Neural cell (in vitro differentiated cells): ENCODE measurements around the gene AFF3. TPM values are rescaled to one million over a fixed set of nuclear protein-coding genes. Genes with fewer than 3 reads are reported as not detected.

ENCODE experiments used
- H2AFZ ChIP-seq: fragments of 200-600, 300-800 bp; sonication (generic), shearing (Covaris generic); 2 replicates; pipeline ENCODE4 v1.6.0; 2014; ENCODE audit warnings: low read depth, mild to moderate bottlenecking, antibody characterized with exemption, low read length, moderate library complexity
- H3F3A ChIP-seq: fragments of 200-600 bp; shearing (Covaris generic); 2 replicates; pipeline ENCODE4 v1.6.1; 2016; ENCODE audit warnings: mild to moderate bottlenecking, moderate library complexity, mixed read lengths, antibody characterized with exemption, low read length; ENCODE audit not compliant: insufficient read depth, poor library complexity, severe bottlenecking
- H3K27ac ChIP-seq: fragments of 200-600, 300-800 bp; sonication (generic), shearing (Covaris generic); 2 replicates; pipeline ENCODE4 v1.5.1; 2014; ENCODE audit warnings: mild to moderate bottlenecking, low read length, moderate library complexity
- H3K27me3 ChIP-seq: fragments of 300-800, 200-600 bp; sonication (generic), shearing (Covaris generic); 2 replicates; pipeline ENCODE4 v1.6.0; 2014; ENCODE audit warnings: mild to moderate bottlenecking, low read depth, low read length, moderate library complexity; ENCODE audit not compliant: insufficient read depth
- H3K36me3 ChIP-seq: fragments of 300-800, 200-600 bp; sonication (generic), shearing (Covaris generic); 2 replicates; pipeline ENCODE4 v1.5.1; 2014; ENCODE audit warnings: mild to moderate bottlenecking, antibody characterized with exemption, low read length, moderate library complexity; ENCODE audit not compliant: insufficient read depth
- H3K4me2 ChIP-seq: fragments of 300-800, 200-600 bp; sonication (generic), shearing (Covaris generic); 2 replicates; pipeline ENCODE4 v1.6.0; 2014; ENCODE audit warnings: mild to moderate bottlenecking, low read length
- H3K4me3 ChIP-seq: fragments of 300-800, 200-600 bp; sonication (generic), shearing (Covaris generic); 2 replicates; pipeline ENCODE4 v1.5.1; 2014; ENCODE audit warnings: mild to moderate bottlenecking, low read length, moderate library complexity
- H3K79me2 ChIP-seq: fragments of 200-600 bp; shearing (Covaris generic); replicated peaks from 2 replicates; pipeline ENCODE4 v1.6.0; 2014; ENCODE audit warnings: mild to moderate bottlenecking, low read length, moderate library complexity; ENCODE audit not compliant: insufficient read depth
- H3K9ac ChIP-seq: fragments of 300-800, 200-600 bp; sonication (generic), shearing (Covaris generic); 2 replicates; pipeline ENCODE4 v1.6.1; 2016; ENCODE audit warnings: mild to moderate bottlenecking, low read length, mixed read lengths
- H3K9me2 ChIP-seq: fragments of 200-600 bp; shearing (Covaris generic); 2 replicates; pipeline ENCODE4 v1.6.1; 2016; ENCODE audit warnings: mild to moderate bottlenecking, low read length, mixed read lengths; ENCODE audit not compliant: insufficient read depth
- H3K9me3 ChIP-seq: fragments of 200-600, 300-800 bp; sonication (generic), shearing (Covaris generic); 2 replicates; pipeline ENCODE4 v1.6.1; 2016; ENCODE audit warnings: mild to moderate bottlenecking, mixed run types, low read length, moderate library complexity, mixed read lengths
- H4K20me1 ChIP-seq: fragments of 200-600 bp; shearing (Covaris generic); 2 replicates; pipeline ENCODE4 v1.6.1; 2016; ENCODE audit warnings: mild to moderate bottlenecking, mixed run types; ENCODE audit not compliant: insufficient read depth
- EP300 ChIP-seq: fragments of 450-650 bp; conservative IDR thresholded peaks from 2 replicates; pipeline ENCODE4 v1.6.1; 2014; ENCODE audit warnings: antibody characterized with exemption, mild to moderate bottlenecking, moderate library complexity; ENCODE audit not compliant: poor library complexity, severe bottlenecking
- EZH2 ChIP-seq: fragments of 200-600, 300-800 bp; shearing (Covaris generic), sonication (generic); IDR thresholded peaks from 2 replicates; pipeline ENCODE4 v1.6.1; 2014; ENCODE audit warnings: antibody characterized with exemption, low read length, borderline replicate concordance, mild to moderate bottlenecking; ENCODE audit not compliant: insufficient read depth, poor library complexity, severe bottlenecking
- MXI1 ChIP-seq: fragments of 450-650 bp; conservative IDR thresholded peaks from 2 replicates; pipeline ENCODE4 v1.6.1; 2014; ENCODE audit warnings: antibody characterized with exemption, mild to moderate bottlenecking; ENCODE audit not compliant: poor library complexity, severe bottlenecking
- POLR2AphosphoS5 ChIP-seq: IDR thresholded peaks from 2 replicates; pipeline ENCODE4 v1.6.1; 2012
- RAD21 ChIP-seq: fragments of 450-650 bp; conservative IDR thresholded peaks from 2 replicates; pipeline ENCODE4 v1.6.1; 2014; ENCODE audit warnings: antibody characterized with exemption, mild to moderate bottlenecking, moderate library complexity
- SMC3 ChIP-seq: fragments of 450-650 bp; conservative IDR thresholded peaks from 2 replicates; pipeline ENCODE4 v1.6.1; 2014; ENCODE audit warnings: antibody characterized with exemption, mild to moderate bottlenecking, moderate library complexity; ENCODE audit not compliant: poor library complexity
- TAF1 ChIP-seq: IDR thresholded peaks from 2 replicates; pipeline ENCODE4 v1.6.1; 2012; ENCODE audit warnings: low read depth
- polyA plus RNA-seq: library from polyadenylated mRNA; depleted of rRNA; stranded (reverse); fragments of >200 nt; gene quantifications from 2 replicates; pipeline ENCODE4 v1.2.3, GENCODE V29; 2014
- TF ChIP-seq, protein P1 (sequence below): IDR thresholded peaks from 2 replicates; pipeline ENCODE4 v1.6.1; 2012; ENCODE audit warnings: borderline replicate concordance
- TF ChIP-seq, protein P2 (sequence below): fragments of 450-650 bp; IDR thresholded peaks from 2 replicates; pipeline ENCODE4 v1.5.1; 2014; ENCODE audit warnings: antibody characterized with exemption, mild to moderate bottlenecking, moderate library complexity; ENCODE audit not compliant: poor library complexity, severe bottlenecking

Gene AFF3
- polyA plus RNA-seq, 1 donor from 2014 or later = 5.1 TPM

- no peaks in the 10 kb centered on the region for H4K20me1 ChIP-seq
- no peak overlapping the region for H3K9ac ChIP-seq
- TF ChIP-seq POLR2AphosphoS5 (no peak), RAD21 (no peak), EZH2 (no peak), TAF1 (no peak), SMC3 (no peak), EP300 (no peak), MXI1 (no peak)
- TF ChIP-seq, protein P1, sequence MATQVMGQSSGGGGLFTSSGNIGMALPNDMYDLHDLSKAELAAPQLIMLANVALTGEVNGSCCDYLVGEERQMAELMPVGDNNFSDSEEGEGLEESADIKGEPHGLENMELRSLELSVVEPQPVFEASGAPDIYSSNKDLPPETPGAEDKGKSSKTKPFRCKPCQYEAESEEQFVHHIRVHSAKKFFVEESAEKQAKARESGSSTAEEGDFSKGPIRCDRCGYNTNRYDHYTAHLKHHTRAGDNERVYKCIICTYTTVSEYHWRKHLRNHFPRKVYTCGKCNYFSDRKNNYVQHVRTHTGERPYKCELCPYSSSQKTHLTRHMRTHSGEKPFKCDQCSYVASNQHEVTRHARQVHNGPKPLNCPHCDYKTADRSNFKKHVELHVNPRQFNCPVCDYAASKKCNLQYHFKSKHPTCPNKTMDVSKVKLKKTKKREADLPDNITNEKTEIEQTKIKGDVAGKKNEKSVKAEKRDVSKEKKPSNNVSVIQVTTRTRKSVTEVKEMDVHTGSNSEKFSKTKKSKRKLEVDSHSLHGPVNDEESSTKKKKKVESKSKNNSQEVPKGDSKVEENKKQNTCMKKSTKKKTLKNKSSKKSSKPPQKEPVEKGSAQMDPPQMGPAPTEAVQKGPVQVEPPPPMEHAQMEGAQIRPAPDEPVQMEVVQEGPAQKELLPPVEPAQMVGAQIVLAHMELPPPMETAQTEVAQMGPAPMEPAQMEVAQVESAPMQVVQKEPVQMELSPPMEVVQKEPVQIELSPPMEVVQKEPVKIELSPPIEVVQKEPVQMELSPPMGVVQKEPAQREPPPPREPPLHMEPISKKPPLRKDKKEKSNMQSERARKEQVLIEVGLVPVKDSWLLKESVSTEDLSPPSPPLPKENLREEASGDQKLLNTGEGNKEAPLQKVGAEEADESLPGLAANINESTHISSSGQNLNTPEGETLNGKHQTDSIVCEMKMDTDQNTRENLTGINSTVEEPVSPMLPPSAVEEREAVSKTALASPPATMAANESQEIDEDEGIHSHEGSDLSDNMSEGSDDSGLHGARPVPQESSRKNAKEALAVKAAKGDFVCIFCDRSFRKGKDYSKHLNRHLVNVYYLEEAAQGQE = no peak
- TF ChIP-seq, protein P2, sequence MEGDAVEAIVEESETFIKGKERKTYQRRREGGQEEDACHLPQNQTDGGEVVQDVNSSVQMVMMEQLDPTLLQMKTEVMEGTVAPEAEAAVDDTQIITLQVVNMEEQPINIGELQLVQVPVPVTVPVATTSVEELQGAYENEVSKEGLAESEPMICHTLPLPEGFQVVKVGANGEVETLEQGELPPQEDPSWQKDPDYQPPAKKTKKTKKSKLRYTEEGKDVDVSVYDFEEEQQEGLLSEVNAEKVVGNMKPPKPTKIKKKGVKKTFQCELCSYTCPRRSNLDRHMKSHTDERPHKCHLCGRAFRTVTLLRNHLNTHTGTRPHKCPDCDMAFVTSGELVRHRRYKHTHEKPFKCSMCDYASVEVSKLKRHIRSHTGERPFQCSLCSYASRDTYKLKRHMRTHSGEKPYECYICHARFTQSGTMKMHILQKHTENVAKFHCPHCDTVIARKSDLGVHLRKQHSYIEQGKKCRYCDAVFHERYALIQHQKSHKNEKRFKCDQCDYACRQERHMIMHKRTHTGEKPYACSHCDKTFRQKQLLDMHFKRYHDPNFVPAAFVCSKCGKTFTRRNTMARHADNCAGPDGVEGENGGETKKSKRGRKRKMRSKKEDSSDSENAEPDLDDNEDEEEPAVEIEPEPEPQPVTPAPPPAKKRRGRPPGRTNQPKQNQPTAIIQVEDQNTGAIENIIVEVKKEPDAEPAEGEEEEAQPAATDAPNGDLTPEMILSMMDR = no peak
- H3K4me3 ChIP-seq = no peak overlapping the region
- H3K79me2 ChIP-seq = no peaks in the 10 kb centered on the region
- no peak overlapping the region for H3K27ac ChIP-seq
- H3K27me3 ChIP-seq = no peaks in the 10 kb centered on the region
- no peaks in the 10 kb centered on the region for H3F3A ChIP-seq
- no peaks in the 10 kb centered on the region for H3K9me2 ChIP-seq
- H3K4me2 ChIP-seq = no peak overlapping the region
- no peaks in the 10 kb centered on the region for H3K9me3 ChIP-seq
- H3K36me3 ChIP-seq = no peaks in the 10 kb centered on the region
- H2AFZ ChIP-seq = no peak overlapping the region
These were observed 548.5 kb downstream of the AFF3 start for GRCh38 chr2:99593692-99594427.

DNA sequence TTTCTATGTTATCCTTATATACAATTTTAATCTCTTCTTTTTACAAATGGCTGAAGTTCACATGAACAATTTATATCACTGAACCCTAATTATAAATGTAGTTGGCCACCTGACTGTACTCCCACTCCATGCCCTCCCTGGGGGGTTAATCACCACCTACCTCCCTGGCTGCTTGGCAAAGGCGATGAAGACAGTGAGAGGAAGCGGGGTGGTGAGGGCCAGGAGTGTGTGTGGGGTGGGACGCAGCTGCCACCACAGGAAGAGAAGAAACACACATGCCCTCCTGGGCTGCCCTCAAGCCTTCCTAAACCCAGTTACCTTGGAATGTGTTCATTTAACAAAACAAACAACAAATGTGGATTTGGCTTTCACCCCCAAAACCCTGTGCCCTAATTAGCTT, 565.6 kb downstream of the AFF3 start:
- TF ChIP-seq POLR2AphosphoS5 (no peak), EZH2 (no peak), SMC3 (no peak), EP300 (no peak), TAF1 (no peak), RAD21 (no peak), MXI1 (no peak)
- TF ChIP-seq, protein P1 = no peak
- TF ChIP-seq, protein P2 = no peak
- H3K9ac ChIP-seq = no peak overlapping the region

More for the DNA sequence above, 565.6 kb downstream of the AFF3 start:
- no peak overlapping the region for H2AFZ ChIP-seq
- no peaks in the 10 kb centered on the region for H3K9me3 ChIP-seq
- no peaks in the 10 kb centered on the region for H3K9me2 ChIP-seq
- H3F3A ChIP-seq = no peaks in the 10 kb centered on the region
- no peaks in the 10 kb centered on the region for H3K79me2 ChIP-seq
- no peak overlapping the region for H3K4me2 ChIP-seq
- H3K27ac ChIP-seq = no peak overlapping the region
- no peaks in the 10 kb centered on the region for H3K27me3 ChIP-seq
- no peaks in the 10 kb centered on the region for H4K20me1 ChIP-seq
- no peak overlapping the region for H3K4me3 ChIP-seq
- no peaks in the 10 kb centered on the region for H3K36me3 ChIP-seq
